Karpas-422 (cell line): ENCODE measurements around the gene CDK8. TPM values are rescaled to one million over a fixed set of nuclear protein-coding genes. Genes with fewer than 3 reads are reported as not detected.

Experiments
- DNase-seq: peaks from one replicate; pipeline ENCODE4 v3.0.0-alpha.2; 2015
- H2AFZ ChIP-seq: fragments of 200-600 bp; sonication (generic); 2 replicates; pipeline ENCODE4 v1.6.1; 2014; ENCODE audit warnings: antibody characterized with exemption, low read length, mixed read lengths
- H3K27ac ChIP-seq: fragments of 200-600 bp; sonication (generic); 2 replicates; pipeline ENCODE4 v1.5.1; 2014; ENCODE audit warnings: mild to moderate bottlenecking, low read length, moderate library complexity
- H3K27me3 ChIP-seq: fragments of 200-600 bp; sonication (generic); 2 replicates; pipeline ENCODE4 v1.6.1; 2014; ENCODE audit warnings: low read length, mixed read lengths
- H3K36me3 ChIP-seq: fragments of 200-600 bp; sonication (generic); 2 replicates; pipeline ENCODE4 v1.6.1; 2014; ENCODE audit warnings: low read length, mixed read lengths; ENCODE audit not compliant: insufficient read depth
- H3K4me1 ChIP-seq: fragments of 200-600 bp; sonication (generic); 2 replicates; pipeline ENCODE4 v1.6.1; 2014; ENCODE audit warnings: mild to moderate bottlenecking, low read length, mixed read lengths
- H3K4me2 ChIP-seq: fragments of 200-600 bp; sonication (generic); 2 replicates; pipeline ENCODE4 v1.6.1; 2014; ENCODE audit warnings: low read length, low read depth, mild to moderate bottlenecking; ENCODE audit not compliant: poor library complexity, severe bottlenecking
- H3K4me3 ChIP-seq: fragments of 200-600 bp; sonication (generic); 2 replicates; pipeline ENCODE4 v1.5.1; 2014; ENCODE audit warnings: mild to moderate bottlenecking, antibody characterized with exemption, low read length, mixed read lengths
- H3K79me2 ChIP-seq: fragments of 200-600 bp; sonication (generic); 2 replicates; pipeline ENCODE4 v1.6.1; 2014; ENCODE audit warnings: mild to moderate bottlenecking, low read length, mixed read lengths
- H3K9ac ChIP-seq: fragments of 200-600 bp; sonication (generic); 2 replicates; pipeline ENCODE4 v1.6.0; 2014; ENCODE audit warnings: low read length
- H3K9me2 ChIP-seq: fragments of 200-600 bp; sonication (generic), shearing (Covaris generic); replicated peaks from 2 replicates; pipeline ENCODE4 v1.6.0; 2014; ENCODE audit warnings: mild to moderate bottlenecking, low read length, moderate library complexity; ENCODE audit not compliant: insufficient read depth
- H3K9me3 ChIP-seq: fragments of 300-700, 200-600 bp; sonication (generic); 2 replicates; pipeline ENCODE4 v1.6.1; 2014; ENCODE audit warnings: low read length, mixed read lengths
- H4K20me1 ChIP-seq: fragments of 200-600 bp; sonication (generic); 2 replicates; pipeline ENCODE4 v1.6.1; 2014; ENCODE audit warnings: mild to moderate bottlenecking, antibody characterized with exemption, low read length, low read depth; ENCODE audit not compliant: insufficient read depth
- total RNA-seq: library from RNA; depleted of rRNA; stranded (reverse); fragments of >200 nt; shearing (Covaris generic); gene quantifications from 2 replicates; pipeline ENCODE4 v1.2.3, GENCODE V29; 2014; ENCODE audit warnings: low replicate concordance

CDK8 gene
- total RNA-seq, 1 experiment from 2014 or later = 12.8 TPM

DNA sequence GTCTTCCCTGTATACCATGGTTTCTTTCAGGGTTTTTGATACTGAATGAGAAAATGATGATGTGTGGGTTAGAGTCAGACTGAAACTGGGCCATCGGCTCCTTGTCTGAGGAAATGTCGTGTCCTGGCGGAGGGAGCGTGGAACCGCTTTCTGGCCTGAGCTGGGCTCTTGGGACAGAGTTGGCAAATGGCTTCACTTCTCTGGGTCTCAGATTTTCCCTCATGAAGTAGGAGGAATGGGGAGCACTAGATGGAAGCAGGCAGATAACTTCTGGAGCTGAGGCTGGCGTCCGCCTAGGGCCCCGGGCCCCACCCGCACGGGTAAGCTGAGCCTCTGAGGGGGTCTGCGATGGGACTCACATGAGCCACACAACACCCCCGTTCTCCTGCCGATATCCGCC is 170.3 kb downstream of the CDK8 start:
- Histone ChIP-seq H3K79me2 (no peaks in the 10 kb centered on the region), H3K4me3 (no peak overlapping the region), H3K9me3 (no peaks in the 10 kb centered on the region), H4K20me1 (no peaks in the 10 kb centered on the region), H3K36me3 (no peaks in the 10 kb centered on the region), H3K27ac (no peak overlapping the region), H3K9me2 (no peaks in the 10 kb centered on the region), H3K9ac (no peak overlapping the region), H3K27me3 (no peaks in the 10 kb centered on the region), H3K4me1 (no peaks in the 10 kb centered on the region), H2AFZ (no peak overlapping the region), H3K4me2 (no peak overlapping the region)
- DNase-seq = no peak

DNA sequence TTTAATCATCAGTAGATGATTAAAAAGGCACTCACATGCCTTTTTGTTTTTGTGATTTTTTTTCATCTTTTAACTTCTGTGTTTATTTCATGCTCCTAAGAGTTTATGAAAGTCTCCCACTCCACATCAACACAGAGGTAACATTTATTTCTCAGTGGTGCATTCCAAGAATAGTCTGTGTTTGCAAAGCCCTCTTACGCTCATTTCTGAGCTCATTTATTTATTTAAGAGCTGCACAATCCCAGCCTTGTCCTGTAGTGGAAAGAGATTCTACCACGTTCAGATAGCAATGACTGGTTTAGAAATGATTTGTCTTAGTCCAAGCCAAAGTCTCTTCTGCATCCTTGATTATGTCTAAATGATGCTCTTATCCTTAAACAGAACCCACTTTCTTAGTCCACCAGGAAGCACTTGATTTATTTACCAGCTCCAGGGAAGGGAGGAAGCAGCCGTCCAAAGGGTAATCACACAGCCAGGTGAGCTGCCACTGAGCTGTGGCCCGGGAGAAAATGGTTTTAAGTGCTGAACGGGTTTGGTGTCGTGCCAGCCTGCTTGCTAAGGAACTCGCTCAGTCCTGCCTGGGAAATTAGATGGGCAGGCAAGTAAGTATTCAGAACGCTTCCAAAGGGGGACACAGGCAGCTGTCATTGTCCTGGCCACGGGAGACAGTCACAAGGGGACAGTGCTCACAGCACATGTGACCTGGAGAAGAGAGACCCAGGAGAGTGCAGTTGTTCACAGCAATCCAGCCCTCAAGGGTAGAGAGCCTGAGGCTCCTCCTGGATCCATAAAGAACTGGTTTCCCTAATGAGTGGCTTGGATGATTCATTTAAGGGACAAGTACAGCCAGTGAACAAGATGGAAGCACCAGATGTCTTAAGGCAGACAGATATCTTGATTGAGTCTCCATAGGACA is 171.8 kb downstream of the CDK8 start:
- H3K9ac ChIP-seq = no peak overlapping the region
- DNase-seq = no peak
- H4K20me1 ChIP-seq = no peaks in the 10 kb centered on the region
- H3K27me3 ChIP-seq = no peaks in the 10 kb centered on the region
- no peak overlapping the region for H3K27ac ChIP-seq
- H3K79me2 ChIP-seq = no peaks in the 10 kb centered on the region
- no peaks in the 10 kb centered on the region for H3K9me2 ChIP-seq
- H3K4me3 ChIP-seq = no peak overlapping the region
- no peaks in the 10 kb centered on the region for H3K9me3 ChIP-seq
- no peaks in the 10 kb centered on the region for H3K4me1 ChIP-seq
- no peak overlapping the region for H2AFZ ChIP-seq
- H3K36me3 ChIP-seq = no peaks in the 10 kb centered on the region
- no peak overlapping the region for H3K4me2 ChIP-seq

DNA sequence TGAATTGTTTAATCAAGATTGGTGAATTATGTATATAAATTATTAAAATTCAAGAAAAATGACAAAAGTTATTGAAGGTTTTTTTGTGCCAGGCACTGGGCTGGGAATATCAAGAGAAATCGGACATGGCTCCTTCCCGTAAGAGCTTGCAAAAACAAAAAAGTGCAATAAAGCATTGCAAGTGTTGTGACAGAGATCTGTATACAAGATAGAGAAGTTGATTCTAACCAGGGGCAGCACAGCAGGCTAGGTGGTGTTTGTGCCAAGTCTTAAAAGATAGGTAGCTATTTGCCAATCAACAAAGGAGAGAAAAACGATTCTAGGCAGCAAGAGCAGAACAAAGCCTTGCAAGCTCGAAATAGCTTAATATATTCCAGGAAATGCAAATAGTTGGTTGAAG is 179.8 kb downstream of the CDK8 start:
- no peaks in the 10 kb centered on the region for H3K36me3 ChIP-seq
- no peaks in the 10 kb centered on the region; the same call in 1 of the 2 replicates for H3K27me3 ChIP-seq
- H3K9me2 ChIP-seq = no peaks in the 10 kb centered on the region
- H4K20me1 ChIP-seq = no peaks in the 10 kb centered on the region
- no peak overlapping the region for H3K4me2 ChIP-seq
- no peaks in the 10 kb centered on the region for H3K79me2 ChIP-seq
- DNase-seq = no peak
- no peak overlapping the region for H3K9ac ChIP-seq
- no peak overlapping the region for H3K4me3 ChIP-seq
- peaks cover 22% of the 10 kb centered on the region for H3K9me3 ChIP-seq
- no peak overlapping the region for H3K27ac ChIP-seq
- no peak overlapping the region for H2AFZ ChIP-seq
- H3K4me1 ChIP-seq = no peaks in the 10 kb centered on the region

DNA sequence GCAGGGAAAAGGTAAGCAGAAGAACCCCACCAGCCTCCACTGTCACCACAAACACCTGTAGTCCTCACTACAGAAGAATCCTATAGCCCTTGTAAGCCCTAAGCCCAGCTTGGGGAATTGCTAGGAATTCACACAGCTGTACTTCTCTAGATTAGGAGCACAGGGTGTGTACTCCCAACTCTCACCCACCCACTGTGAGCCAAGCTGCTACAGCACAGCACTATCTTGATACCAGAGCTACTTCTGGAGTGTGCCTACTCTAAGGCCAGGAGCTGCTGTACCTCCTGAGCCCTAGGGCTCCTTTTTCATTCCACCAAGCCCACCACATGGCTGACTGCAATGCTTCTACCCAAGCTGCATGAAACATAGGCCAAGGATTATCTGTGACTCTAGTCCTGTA is 181.2 kb downstream of the CDK8 start:
- Histone ChIP-seq H4K20me1 (no peaks in the 10 kb centered on the region), H3K27me3 (no peaks in the 10 kb centered on the region; the same call in 1 of the 2 replicates), H2AFZ (no peak overlapping the region), H3K9me3 (peaks cover 22% of the 10 kb centered on the region), H3K4me1 (no peaks in the 10 kb centered on the region), H3K79me2 (no peaks in the 10 kb centered on the region), H3K9ac (no peak overlapping the region), H3K36me3 (no peaks in the 10 kb centered on the region), H3K4me2 (no peak overlapping the region), H3K9me2 (no peaks in the 10 kb centered on the region), H3K27ac (no peak overlapping the region), H3K4me3 (no peak overlapping the region)
- no peak for DNase-seq

DNA sequence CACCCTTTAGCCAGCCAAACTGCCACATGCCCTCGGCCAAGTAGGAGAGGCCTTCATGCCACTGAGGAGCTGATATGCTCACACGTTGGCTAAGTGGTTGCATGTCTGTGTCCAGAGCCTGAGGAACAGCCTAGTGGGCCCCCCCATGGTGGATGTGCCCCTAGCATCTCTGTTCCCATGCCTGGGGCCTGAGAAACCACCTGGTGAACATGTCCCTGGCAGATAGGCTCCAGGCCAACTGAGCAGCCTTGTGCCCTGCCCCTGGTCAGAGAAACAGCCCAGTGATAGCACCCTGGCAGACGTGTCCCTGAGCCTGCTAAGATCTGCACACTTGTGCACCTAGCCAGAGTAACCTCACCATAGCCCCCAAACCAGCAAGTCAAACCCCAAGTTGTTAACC is 181.7 kb downstream of the CDK8 start:
- Histone ChIP-seq H2AFZ (no peak overlapping the region), H3K4me3 (no peak overlapping the region), H3K27ac (no peak overlapping the region), H3K4me2 (no peak overlapping the region), H3K79me2 (no peaks in the 10 kb centered on the region), H3K4me1 (no peaks in the 10 kb centered on the region), H3K27me3 (no peaks in the 10 kb centered on the region; the same call in 1 of the 2 replicates), H3K36me3 (no peaks in the 10 kb centered on the region), H3K9ac (no peak overlapping the region), H3K9me3 (peaks cover 22% of the 10 kb centered on the region), H4K20me1 (no peaks in the 10 kb centered on the region), H3K9me2 (no peaks in the 10 kb centered on the region)
- DNase-seq = no peak

DNA sequence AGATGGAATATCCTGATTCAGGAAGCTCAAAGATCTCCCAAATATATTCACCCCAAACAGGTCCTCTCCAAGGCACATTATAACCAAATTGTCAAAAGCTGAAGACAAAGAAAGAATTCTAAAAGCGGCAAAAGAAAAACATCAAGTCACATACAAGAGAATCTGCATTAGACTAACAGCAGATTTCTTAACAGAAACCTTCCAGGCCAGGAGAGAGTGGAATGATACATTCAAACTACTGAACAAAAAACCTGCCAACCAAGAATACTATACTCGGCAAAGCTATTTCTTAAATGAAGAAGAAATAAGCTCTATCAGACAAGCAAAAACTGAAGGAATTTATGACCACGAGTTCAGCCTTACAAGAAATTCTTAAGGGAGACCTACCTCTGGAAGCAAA is 183.0 kb downstream of the CDK8 start:
- no peak overlapping the region for H3K4me3 ChIP-seq
- H4K20me1 ChIP-seq = no peaks in the 10 kb centered on the region
- no peak overlapping the region for H3K9ac ChIP-seq
- no peak overlapping the region for H3K27ac ChIP-seq
- DNase-seq = no peak
- H3K79me2 ChIP-seq = no peaks in the 10 kb centered on the region
- H3K27me3 ChIP-seq = no peaks in the 10 kb centered on the region; the same call in 1 of the 2 replicates
- H3K4me2 ChIP-seq = no peak overlapping the region
- no peaks in the 10 kb centered on the region for H3K36me3 ChIP-seq
- no peaks in the 10 kb centered on the region for H3K4me1 ChIP-seq
- H3K9me2 ChIP-seq = no peaks in the 10 kb centered on the region
- H2AFZ ChIP-seq = no peak overlapping the region
- H3K9me3 ChIP-seq = peaks cover 22% of the 10 kb centered on the region

DNA sequence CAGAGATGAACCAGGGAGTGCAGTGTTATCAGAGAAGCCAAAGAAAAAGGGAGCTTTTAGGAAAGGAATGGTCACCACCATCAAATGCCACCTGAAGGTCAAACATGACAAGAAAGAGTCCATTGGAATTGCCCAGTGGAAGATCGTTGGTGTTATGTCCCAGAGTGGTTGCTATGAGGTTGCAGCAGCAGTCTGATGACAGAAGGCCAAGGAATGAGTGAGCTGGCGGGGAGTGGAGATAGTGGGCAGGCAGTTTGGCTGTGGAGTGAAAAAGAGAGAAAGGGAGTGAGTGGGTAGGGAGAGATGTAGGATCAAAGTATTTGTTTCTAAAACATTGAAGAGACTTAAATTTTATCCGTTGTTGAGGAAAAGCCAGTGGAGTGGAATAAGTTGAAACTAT is 186.2 kb downstream of the CDK8 start:
- H3K79me2 ChIP-seq = no peaks in the 10 kb centered on the region
- H3K27me3 ChIP-seq = no peaks in the 10 kb centered on the region; the same call in 1 of the 2 replicates

DNA sequence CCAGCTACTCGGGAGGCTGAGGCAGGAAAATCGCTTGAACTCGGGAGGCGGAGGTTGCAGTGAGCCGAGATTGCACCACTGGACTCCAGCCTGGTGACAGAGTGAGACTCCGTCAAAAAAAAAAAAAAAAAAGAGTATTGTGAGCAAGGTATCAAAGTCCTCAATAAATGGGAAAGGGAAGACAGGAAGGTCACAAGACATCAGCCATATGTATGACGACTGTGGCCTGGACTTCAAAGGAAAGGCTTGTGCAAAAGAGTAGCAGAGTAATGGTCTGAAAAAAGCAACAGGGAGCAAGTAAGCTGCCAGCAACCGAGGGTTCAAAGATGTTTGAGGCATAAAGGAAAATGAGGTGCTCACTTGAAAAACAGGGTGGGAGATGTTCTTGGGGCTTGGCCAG is 187.5 kb downstream of the CDK8 start:
- no peaks in the 10 kb centered on the region for H3K9me2 ChIP-seq
- H4K20me1 ChIP-seq = no peaks in the 10 kb centered on the region
- no peaks in the 10 kb centered on the region for H3K4me1 ChIP-seq
- no peak for DNase-seq
- no peak overlapping the region for H3K4me3 ChIP-seq
- no peaks in the 10 kb centered on the region for H3K36me3 ChIP-seq
- H3K27me3 ChIP-seq = no peaks in the 10 kb centered on the region
- no peak overlapping the region for H2AFZ ChIP-seq
- H3K79me2 ChIP-seq = no peaks in the 10 kb centered on the region
- no peak overlapping the region for H3K9ac ChIP-seq
- H3K4me2 ChIP-seq = no peak overlapping the region
- H3K9me3 ChIP-seq = peaks cover 11% of the 10 kb centered on the region
- no peak overlapping the region for H3K27ac ChIP-seq

More for the DNA sequence above, 186.2 kb downstream of the CDK8 start:
- Histone ChIP-seq H4K20me1 (no peaks in the 10 kb centered on the region), H3K9me3 (peaks cover 22% of the 10 kb centered on the region), H3K4me3 (no peak overlapping the region), H3K4me2 (no peak overlapping the region), H3K9ac (no peak overlapping the region), H2AFZ (no peak overlapping the region), H3K36me3 (no peaks in the 10 kb centered on the region), H3K4me1 (no peaks in the 10 kb centered on the region), H3K9me2 (no peaks in the 10 kb centered on the region), H3K27ac (no peak overlapping the region)
- no peak for DNase-seq
